Caco-2 (cell line): ENCODE results near the gene ARPC2. TPM values are rescaled to one million over a fixed set of nuclear protein-coding genes. Genes with fewer than 3 reads are reported as not detected.

Source experiments
- BruUV-seq: library from RNA; stranded (reverse); fragments of 400-500 nt; replicated peaks from 2 replicates; lab custom pipeline; 2021; lab: Mats Ljungman, UMichigan
- CTCF ChIA-PET: fragments of 300-600 bp; sonication (Branson Sonifier 250); formaldehyde crosslinking; loops from one replicate; lab custom pipeline; 2022; ENCODE audit warnings: antibody characterized with exemption; lab: Charles Lee
- POLR2A ChIA-PET: fragments of 300-600 bp; sonication (Branson Sonifier 250); formaldehyde crosslinking; loops from one replicate; lab custom pipeline; 2022; ENCODE audit warnings: antibody characterized with exemption; lab: Charles Lee
- DNase-seq, 2 experiments: peaks; one replicate each; pipeline versions ENCODE4 v3.0.0 to v3.0.0-alpha.2; 2020 to 2022
- H3K27me3 ChIP-seq: replicated peaks from 2 replicates; pipeline ENCODE4 v1.6.0; 2011; ENCODE audit warnings: low read length; ENCODE audit not compliant: control insufficient read depth, insufficient read depth
- H3K36me3 ChIP-seq: 2 replicates; pipeline ENCODE4 v1.5.1; 2011; ENCODE audit warnings: low read length; ENCODE audit not compliant: control insufficient read depth, insufficient read depth
- H3K4me1 ChIP-seq: fragments of 250-450 bp; sonication (Bioruptor Pico); 2 replicates; pipeline ENCODE4 v1.5.1; 2020; ENCODE audit warnings: mild to moderate bottlenecking
- H3K4me3 ChIP-seq: 2 replicates; pipeline ENCODE4 v1.5.1; 2011; ENCODE audit warnings: low read depth, mild to moderate bottlenecking, control low read depth, low read length
- H3K9me3 ChIP-seq: fragments of 250-450 bp; sonication (Bioruptor Pico); 2 replicates; pipeline ENCODE4 v1.5.1; 2020; ENCODE audit warnings: mild to moderate bottlenecking, moderate library complexity
- H3K27ac Mint-ChIP-seq: one replicate; pipeline ENCODE4 v1.8.0; 2022; ENCODE audit warnings: mixed read lengths; ENCODE audit not compliant: unreplicated experiment
- H3K27me3 Mint-ChIP-seq: one replicate; pipeline ENCODE4 v1.8.0; 2022; ENCODE audit warnings: mixed read lengths; ENCODE audit not compliant: insufficient read depth, unreplicated experiment
- H3K36me3 Mint-ChIP-seq: one replicate; pipeline ENCODE4 v1.8.0; 2022; ENCODE audit warnings: mild to moderate bottlenecking, mixed read lengths; ENCODE audit not compliant: insufficient read depth, unreplicated experiment
- H3K4me1 Mint-ChIP-seq: one replicate; pipeline ENCODE4 v1.8.0; 2022; ENCODE audit warnings: low read depth, mixed read lengths; ENCODE audit not compliant: unreplicated experiment
- H3K4me3 Mint-ChIP-seq: one replicate; pipeline ENCODE4 v1.8.0; 2022; ENCODE audit warnings: mild to moderate bottlenecking, moderate library complexity, mixed read lengths; ENCODE audit not compliant: unreplicated experiment
- H3K9me3 Mint-ChIP-seq: one replicate; pipeline ENCODE4 v1.8.0; 2022; ENCODE audit warnings: mixed read lengths; ENCODE audit not compliant: unreplicated experiment
- CTCF ChIP-seq, 2 experiments: fragments of 200-600 bp in 1 of 2; IDR thresholded peaks; 1 replicate in 1 of 2; 2 replicates in 1 of 2; pipeline versions ENCODE4 v1.5.1 to v1.8.0; 2011 to 2022; ENCODE audit warnings: antibody characterized with exemption in 1 of 2, control low read depth in 1 of 2, inconsistent platforms in 1 of 2, low read depth in 1 of 2, low read length in 1 of 2, mild to moderate bottlenecking in 1 of 2, moderate library complexity in 1 of 2; ENCODE audit not compliant: insufficient read depth in 1 of 2, severe bottlenecking in 1 of 2, unreplicated experiment in 1 of 2
- intact Hi-C: fragments of 100-400 bp; cut with micrococcal nuclease; formaldehyde crosslinking; loops from one replicate; pipeline ENCODE4 v1.10.0; 2022; ENCODE audit not compliant: unreplicated experiment
- total RNA-seq: library from RNA; stranded (reverse); gene quantifications from 2 replicates; pipeline ENCODE4 v1.2.3, GENCODE V29; 2022

The ARPC2 gene
- total RNA-seq, 1 experiment from 2014 or later, result 284 TPM

- Mint-ChIP-seq H3K27ac (peak overlapping the region; percentile 92), H3K36me3 (peaks cover 36% of the 10 kb centered on the region), H3K27me3 (no peaks in the 10 kb centered on the region), H3K4me1 (peaks cover 26% of the 10 kb centered on the region), H3K4me3 (peak overlapping the region; percentile 93), H3K9me3 (no peaks in the 10 kb centered on the region)
- no peaks in the 10 kb centered on the region for H3K9me3 ChIP-seq
- intact Hi-C loops, result loop anchor here (1.0 kb wide), 1 partner anchor 11 kb away; no protein-coding TSS in a partner anchor
- no peak for DNase-seq
- H3K4me1 ChIP-seq, result peaks cover 36% of the 10 kb centered on the region
- CTCF ChIA-PET, result interaction anchor here (1.6 kb wide), 1 partner anchor 13 kb away, joined by 7 read pairs; no protein-coding TSS in a partner anchor
- no peaks in the 10 kb centered on the region for H3K27me3 ChIP-seq
- TF ChIP-seq CTCF (IDR thresholded peaks at IDR 0.05; ENCODE audit: insufficient read depth in 1 of 2, low read depth in 1 of 2, low read length in 1 of 2, severe bottlenecking in 1 of 2, unreplicated experiment in 1 of 2), result no peak
- POLR2A ChIA-PET, result interaction anchor here (1.2 kb wide), 1 partner anchor 12 kb away, joined by 3 read pairs; no protein-coding TSS in a partner anchor
- H3K4me3 ChIP-seq, result peak overlapping the region; percentile 87
- no TSS peak for BruUV-seq
- H3K36me3 ChIP-seq, result 0 out of 2 replicates have a peak, but pooled peaks cover 2% of the 10 kb centered on the region
These were observed 1.5 kb downstream of the ARPC2 start for GRCh38 chr2:218218268-218219185.

GRCh38 chr2:218219934-218220333, 2.9 kb downstream of the ARPC2 start:
- 0 out of 2 replicates have a peak, but pooled peaks cover 2% of the 10 kb centered on the region for H3K36me3 ChIP-seq
- peaks cover 27% of the 10 kb centered on the region for H3K4me1 Mint-ChIP-seq
- intact Hi-C loops, result no loop called here
- no peak overlapping the region for H3K4me3 ChIP-seq
- no peaks in the 10 kb centered on the region for H3K9me3 Mint-ChIP-seq
- peak overlapping the region; percentile 93 for H3K4me3 Mint-ChIP-seq
- H3K4me1 ChIP-seq, result peaks cover 36% of the 10 kb centered on the region
- BruUV-seq, result no TSS peak
- no peak for DNase-seq
- ChIA-PET POLR2A (no interaction called here), CTCF (no interaction called here)
- H3K27me3 ChIP-seq, result no peaks in the 10 kb centered on the region
- TF ChIP-seq CTCF (IDR thresholded peaks at IDR 0.05; ENCODE audit: insufficient read depth in 1 of 2, low read depth in 1 of 2, low read length in 1 of 2, severe bottlenecking in 1 of 2, unreplicated experiment in 1 of 2), result no peak
- H3K36me3 Mint-ChIP-seq, result peaks cover 50% of the 10 kb centered on the region
- no peaks in the 10 kb centered on the region for H3K9me3 ChIP-seq
- no peaks in the 10 kb centered on the region for H3K27me3 Mint-ChIP-seq
- H3K27ac Mint-ChIP-seq, result peak overlapping the region; percentile 77

GRCh38 chr2:218221000-218221399, 4.0 kb downstream of the ARPC2 start:
- 0 out of 2 replicates have a peak, but pooled peaks cover 2% of the 10 kb centered on the region for H3K36me3 ChIP-seq
- Mint-ChIP-seq H3K27ac (no peak overlapping the region), H3K36me3 (peaks cover 61% of the 10 kb centered on the region), H3K4me3 (no peak overlapping the region), H3K9me3 (no peaks in the 10 kb centered on the region), H3K4me1 (peaks cover 33% of the 10 kb centered on the region), H3K27me3 (no peaks in the 10 kb centered on the region)
- CTCF ChIA-PET, result no interaction called here
- H3K27me3 ChIP-seq, result no peaks in the 10 kb centered on the region
- intact Hi-C loops, result no loop called here
- H3K9me3 ChIP-seq, result no peaks in the 10 kb centered on the region
- no peak overlapping the region for H3K4me3 ChIP-seq
- POLR2A ChIA-PET, result interaction anchor here (0.7 kb wide), 1 partner anchor 159 kb away, joined by 3 read pairs; no protein-coding TSS in a partner anchor
- no peak for DNase-seq
- peaks cover 34% of the 10 kb centered on the region for H3K4me1 ChIP-seq
- TF ChIP-seq CTCF (IDR thresholded peaks at IDR 0.05; ENCODE audit: insufficient read depth in 1 of 2, low read depth in 1 of 2, low read length in 1 of 2, severe bottlenecking in 1 of 2, unreplicated experiment in 1 of 2), result no peak
- no TSS peak for BruUV-seq
